ENCODE results near the gene CYP27B1.
A peak's percentile ranks its signal among the peaks of the same experiment; 100 is the strongest.

The CYP27B1 gene

GRCh38 chr12:57751432-57751787 is 15.5 kb downstream of the CYP27B1 start:
- no peak for TF ChIP-seq CTCF (IDR thresholded peaks at IDR 0.05; ENCODE audit: insufficient read depth, low read depth, low read length, missing control alignments)

GRCh38 chr12:57750561-57751431 is 16.1 kb downstream of the CYP27B1 start:
- DNase-seq (ENCODE audit: low read depth): no peak
- no peak for TF ChIP-seq CTCF (IDR thresholded peaks at IDR 0.05; ENCODE audit: insufficient read depth, low read depth, low read length, missing control alignments)
- H3K4me3 ChIP-seq (ENCODE audit: low read depth, low read length): peak overlapping the region; percentile 86

More at GRCh38 chr12:57751432-57751787, 15.5 kb downstream of the CYP27B1 start:
- no peak for DNase-seq (ENCODE audit: low read depth)
- peak overlapping the region; percentile 86 for H3K4me3 ChIP-seq (ENCODE audit: low read depth, low read length)

- H3K4me3 ChIP-seq (ENCODE audit: low read depth, low read length): no peak overlapping the region
- no peak for DNase-seq (ENCODE audit: low read depth)
- no peak for TF ChIP-seq CTCF (IDR thresholded peaks at IDR 0.05; ENCODE audit: insufficient read depth, low read depth, low read length, missing control alignments)
Measured at GRCh38 chr12:57749061-57749460, 17.8 kb downstream of the CYP27B1 start.

- H3K4me3 ChIP-seq (ENCODE audit: low read depth, low read length): peak overlapping the region; percentile 77
- no peak for TF ChIP-seq CTCF (IDR thresholded peaks at IDR 0.05; ENCODE audit: insufficient read depth, low read depth, low read length, missing control alignments)
- no peak for DNase-seq (ENCODE audit: low read depth)
Measured at GRCh38 chr12:57746025-57746424, 20.9 kb downstream of the CYP27B1 start.

GRCh38 chr12:57745485-57745881 is 21.4 kb downstream of the CYP27B1 start:
- no peak for TF ChIP-seq CTCF (IDR thresholded peaks at IDR 0.05; ENCODE audit: insufficient read depth, low read depth, low read length, missing control alignments)
- no peak for DNase-seq (ENCODE audit: low read depth)
- H3K4me3 ChIP-seq (ENCODE audit: low read depth, low read length): peak overlapping the region; percentile 77

- TF ChIP-seq CTCF (IDR thresholded peaks at IDR 0.05; ENCODE audit: insufficient read depth, low read depth, low read length, missing control alignments): no peak
- peak within 1 kb of the TSS; percentile 77 for H3K4me3 ChIP-seq (ENCODE audit: low read depth, low read length)
- peak; percentile 98 for DNase-seq (ENCODE audit: low read depth)
Measured at GRCh38 chr12:57744777-57745484, 21.9 kb downstream of the CYP27B1 start, which contains the start of gene TSPAN31. Gene TSPAN31 (plus strand): TSS chr12:57745039. CDS start chr12:57745155, 116 bp downstream.

Data from GM12865 (cell line).